BLaER1 treated with 17β-estradiol and CSF1 and Interleukin-3, amounts not matched to agents 10 nM and 100 nM (cell line): ENCODE results near the gene FYN.
A peak's percentile ranks its signal among the peaks of the same experiment; 100 is the strongest.

Source experiments
- H3K27ac ChIP-seq, 11 experiments: shearing (Covaris generic); formaldehyde crosslinking; 2 replicates each; pipeline ENCODE4 v1.8.1; 2022
- H3K27me3 ChIP-seq, 11 experiments: shearing (Covaris generic); formaldehyde crosslinking; 2 replicates each; pipeline ENCODE4 v1.8.1; 2022
- H3K36me3 ChIP-seq, 11 experiments: shearing (Covaris generic); formaldehyde crosslinking; 2 replicates each; pipeline ENCODE4 v1.8.1; 2022
- H3K4me1 ChIP-seq, 10 experiments: shearing (Covaris generic); formaldehyde crosslinking; 2 replicates each; pipeline ENCODE4 v1.8.1; 2022
- H3K4me2 ChIP-seq, 11 experiments: shearing (Covaris generic); formaldehyde crosslinking; 2 replicates each; pipeline ENCODE4 v1.8.1; 2022
- H3K4me3 ChIP-seq, 10 experiments: shearing (Covaris generic); formaldehyde crosslinking; 2 replicates each; pipeline ENCODE4 v1.8.1; 2022
- H3K9ac ChIP-seq, 11 experiments: shearing (Covaris generic); formaldehyde crosslinking; 2 replicates each; pipeline ENCODE4 v1.8.1; 2022
- H3K9me3 ChIP-seq, 11 experiments: shearing (Covaris generic); formaldehyde crosslinking; replicated peaks in 1 of 11; 2 replicates each; pipeline ENCODE4 v1.8.1; 2022
- H4K20me1 ChIP-seq, 11 experiments: shearing (Covaris generic); formaldehyde crosslinking; 2 replicates each; pipeline ENCODE4 v1.8.1; 2022
- Cebpa-rat ChIP-seq, 11 experiments: shearing (Covaris generic); IDR thresholded peaks; 2 replicates each; pipeline ENCODE4 v1.8.1; 2022

FYN gene

GRCh38 chr6:111660531-111660930 is 212.7 kb downstream of the FYN start:
- Histone ChIP-seq H3K9me3 (no peaks in the 10 kb centered on the region), H3K4me1 (peaks cover 0 to 34% (median 5%) of the 10 kb centered on the region in 10 experiments; a peak in 9 of 20 replicates), H3K9ac (no peak overlapping the region), H3K4me2 (no peak overlapping the region), H3K4me3 (no peak overlapping the region), H4K20me1 (0 out of 22 replicates have a peak, but pooled peaks cover 0 to 3% (median 0%) of the 10 kb centered on the region in 11 experiments), H3K36me3 (peaks cover 19 to 68% (median 51%) of the 10 kb centered on the region in 11 experiments; a peak in 21 of 22 replicates), H3K27ac (no peak overlapping the region), H3K27me3 (no peaks in the 10 kb centered on the region)
- no peak for TF ChIP-seq Cebpa-rat (IDR thresholded peaks at IDR 0.05)

- TF ChIP-seq Cebpa-rat (IDR thresholded peaks at IDR 0.05) = no peak
- Histone ChIP-seq H3K27ac (no peak overlapping the region), H3K27me3 (no peaks in the 10 kb centered on the region), H3K36me3 (peaks cover 17 to 53% (median 39%) of the 10 kb centered on the region in 11 experiments; a peak in 21 of 22 replicates), H3K9ac (no peak overlapping the region), H3K4me2 (peak overlapping the region in 2 of 11 experiments; percentile 17 to 38; a peak in 3 of 22 replicates), H4K20me1 (0 out of 22 replicates have a peak, but pooled peaks cover 0 to 3% (median 0%) of the 10 kb centered on the region in 11 experiments), H3K9me3 (no peaks in the 10 kb centered on the region), H3K4me1 (peaks cover 0 to 34% (median 5%) of the 10 kb centered on the region in 10 experiments; a peak in 9 of 20 replicates), H3K4me3 (no peak overlapping the region)
Measured at GRCh38 chr6:111658462-111659154, 214.6 kb downstream of the FYN start.

GRCh38 chr6:111657146-111657545 is 216.1 kb downstream of the FYN start:
- H3K27me3 ChIP-seq = no peaks in the 10 kb centered on the region
- H4K20me1 ChIP-seq = no peaks in the 10 kb centered on the region
- no peak overlapping the region for H3K4me3 ChIP-seq
- no peak for TF ChIP-seq Cebpa-rat (IDR thresholded peaks at IDR 0.05)
- H3K4me2 ChIP-seq = peak overlapping the region in 3 of 11 experiments; percentile 24 to 38 (median 30); a peak in 4 of 22 replicates
- no peak overlapping the region for H3K27ac ChIP-seq
- peaks cover 14 to 39% (median 27%) of the 10 kb centered on the region in 11 experiments; a peak in 20 of 22 replicates for H3K36me3 ChIP-seq
- H3K4me1 ChIP-seq = peaks cover 0 to 23% (median 0%) of the 10 kb centered on the region in 10 experiments; a peak in 4 of 20 replicates
- no peaks in the 10 kb centered on the region for H3K9me3 ChIP-seq
- no peak overlapping the region for H3K9ac ChIP-seq

- Histone ChIP-seq H4K20me1 (no peaks in the 10 kb centered on the region), H3K4me1 (peaks cover 0 to 23% (median 0%) of the 10 kb centered on the region in 10 experiments; a peak in 4 of 20 replicates), H3K4me3 (no peak overlapping the region), H3K9ac (no peak overlapping the region), H3K36me3 (peaks cover 0 to 12% (median 3%) of the 10 kb centered on the region in 11 experiments; a peak in 4 of 22 replicates), H3K27me3 (no peaks in the 10 kb centered on the region), H3K27ac (no peak overlapping the region), H3K4me2 (no peak overlapping the region), H3K9me3 (no peaks in the 10 kb centered on the region)
- TF ChIP-seq Cebpa-rat (IDR thresholded peaks at IDR 0.05) = no peak
Measured at GRCh38 chr6:111653979-111654378, 219.3 kb downstream of the FYN start.

- Histone ChIP-seq H4K20me1 (no peaks in the 10 kb centered on the region), H3K4me2 (no peak overlapping the region), H3K27me3 (no peaks in the 10 kb centered on the region), H3K4me1 (peaks cover 0 to 18% (median 0%) of the 10 kb centered on the region in 10 experiments; a peak in 4 of 20 replicates), H3K4me3 (no peak overlapping the region), H3K36me3 (peaks cover 0 to 10% (median 3%) of the 10 kb centered on the region in 11 experiments; a peak in 2 of 22 replicates), H3K9me3 (no peaks in the 10 kb centered on the region), H3K27ac (no peak overlapping the region), H3K9ac (no peak overlapping the region)
- TF ChIP-seq Cebpa-rat (IDR thresholded peaks at IDR 0.05) = no peak
Measured at GRCh38 chr6:111653434-111653833, 219.8 kb downstream of the FYN start.

GRCh38 chr6:111652156-111652555 is 221.1 kb downstream of the FYN start:
- H3K27ac ChIP-seq = no peak overlapping the region
- H3K27me3 ChIP-seq = no peaks in the 10 kb centered on the region
- H4K20me1 ChIP-seq = no peaks in the 10 kb centered on the region
- no peak overlapping the region for H3K4me2 ChIP-seq
- H3K4me1 ChIP-seq = peaks cover 0 to 6% (median 0%) of the 10 kb centered on the region in 10 experiments; a peak in 4 of 20 replicates
- H3K9ac ChIP-seq = no peak overlapping the region
- no peaks in the 10 kb centered on the region for H3K9me3 ChIP-seq
- TF ChIP-seq Cebpa-rat (IDR thresholded peaks at IDR 0.05) = no peak
- no peak overlapping the region for H3K4me3 ChIP-seq
- peaks cover 0 to 6% (median 0%) of the 10 kb centered on the region in 11 experiments; a peak in 2 of 22 replicates for H3K36me3 ChIP-seq

- no peak for TF ChIP-seq Cebpa-rat (IDR thresholded peaks at IDR 0.05)
- H3K9ac ChIP-seq = no peak overlapping the region
- peaks cover 0 to 5% (median 0%) of the 10 kb centered on the region in 11 experiments; a peak in 2 of 22 replicates for H3K36me3 ChIP-seq
- H3K4me3 ChIP-seq = no peak overlapping the region
- no peaks in the 10 kb centered on the region for H4K20me1 ChIP-seq
- H3K4me1 ChIP-seq = no peaks in the 10 kb centered on the region
- H3K27me3 ChIP-seq = no peaks in the 10 kb centered on the region
- H3K27ac ChIP-seq = no peak overlapping the region
- H3K4me2 ChIP-seq = no peak overlapping the region
- no peaks in the 10 kb centered on the region for H3K9me3 ChIP-seq
Measured at GRCh38 chr6:111651185-111652034, 221.8 kb downstream of the FYN start.

GRCh38 chr6:111650049-111650448 is 223.2 kb downstream of the FYN start:
- Histone ChIP-seq H3K4me3 (no peak overlapping the region), H3K4me1 (peaks cover 0 to 1% (median 0%) of the 10 kb centered on the region in 10 experiments; a peak in 2 of 20 replicates), H4K20me1 (no peaks in the 10 kb centered on the region), H3K9me3 (no peaks in the 10 kb centered on the region), H3K9ac (no peak overlapping the region), H3K27ac (no peak overlapping the region), H3K27me3 (no peaks in the 10 kb centered on the region), H3K4me2 (no peak overlapping the region), H3K36me3 (no peaks in the 10 kb centered on the region)
- no peak for TF ChIP-seq Cebpa-rat (IDR thresholded peaks at IDR 0.05)

- Histone ChIP-seq H3K36me3 (no peaks in the 10 kb centered on the region), H3K4me1 (peaks cover 0 to 19% (median 0%) of the 10 kb centered on the region in 10 experiments; a peak in 6 of 20 replicates), H3K27me3 (no peaks in the 10 kb centered on the region), H4K20me1 (no peaks in the 10 kb centered on the region), H3K4me2 (no peak overlapping the region), H3K9ac (no peak overlapping the region), H3K27ac (no peak overlapping the region), H3K4me3 (no peak overlapping the region), H3K9me3 (no peaks in the 10 kb centered on the region)
- no peak for TF ChIP-seq Cebpa-rat (IDR thresholded peaks at IDR 0.05)
Measured at GRCh38 chr6:111648100-111648499, 225.2 kb downstream of the FYN start.
